Suprapubic skin (tissue), 3 donors: Measurements from ENCODE around the gene CLEC18A.
"Not testable (repeated sequence)": the region's sequence is repeated elsewhere in the genome, so short reads cannot be mapped to it uniquely, and the experiment has no call there.

Experiments
- CTCF ChIP-seq, 2 donors: fragments of 200-600 bp in 1 of 2; fragments of 450-650 bp in 1 of 2; sonication (generic) in 1 of 2; IDR thresholded peaks; one replicate each; pipeline ENCODE4 v1.5.1; 2016 to 2019; ENCODE audit warnings: antibody characterized with exemption in 2 of 2, mild to moderate bottlenecking in 1 of 2, moderate library complexity in 1 of 2
- EP300 ChIP-seq: sonication (generic); formaldehyde crosslinking; IDR thresholded peaks from one replicate; pipeline ENCODE4 v1.6.1; 2017; ENCODE audit warnings: antibody characterized with exemption

- TF ChIP-seq CTCF (IDR thresholded peaks at IDR 0.05); EP300: not testable (repeated sequence)
Measured at GRCh38 chr16:69969657-69970056, 18.5 kb downstream of the CLEC18A start.
